HepG2 (cell line): ENCODE results near the gene SYNGR1. TPM values are rescaled to one million over a fixed set of nuclear protein-coding genes. Genes with fewer than 3 reads are reported as not detected.
"Not testable (repeated sequence)": the region's sequence is repeated elsewhere in the genome, so short reads cannot be mapped to it uniquely, and the experiment has no call there.

Experiments
- ATAC-seq: fragments of 200-7000 bp; cut with Tn5 transposase; 3 replicates; pipeline ENCODE4 v1.9.1; 2020; ENCODE audit warnings: mild to moderate bottlenecking, moderate library complexity
- BruUV-seq: library from RNA; stranded (reverse); fragments of 400-500 nt; replicated peaks from 2 replicates; lab custom pipeline; 2021; lab: Mats Ljungman, UMichigan
- CTCF ChIA-PET: fragments of 300-600 bp; formaldehyde crosslinking; extraction: SDS; loops from one replicate; lab custom pipeline; 2021; ENCODE audit warnings: low total read pairs, inconsistent platforms, low intra/inter-chr PET ratio; lab: Yijun Ruan, JAX
- POLR2A ChIA-PET: fragments of 350-600 bp; sonication (Branson Sonifier 250); formaldehyde crosslinking; loops from one replicate; lab custom pipeline; 2020; ENCODE audit warnings: antibody characterized with exemption, inconsistent platforms; lab: Yijun Ruan, JAX
- DNase-seq: peaks from one replicate; pipeline ENCODE4 v3.0.0-alpha.2; 2015; ENCODE audit warnings: low spot score
- FAIRE-seq: peaks from 3 replicates; lab custom pipeline; 2011; peaks lifted over from hg19 to GRCh38; lab: Jason Lieb, UNC
- H2AFZ ChIP-seq: one replicate; pipeline ENCODE4 v1.6.1; 2011; ENCODE audit warnings: low read length, inconsistent platforms
- H3K27ac ChIP-seq: fragments of 300-600 bp; 3 replicates; pipeline ENCODE4 v1.8.0; 2011; ENCODE audit warnings: mixed run types, mild to moderate bottlenecking, mixed read lengths, low read length, inconsistent platforms; ENCODE audit not compliant: insufficient read depth; ENCODE audit errors: extremely low read length
- H3K27me3 ChIP-seq, 2 experiments: fragments of 200-600 bp in 1 of 2; 2 replicates in 1 of 2; 3 replicates in 1 of 2; pipeline versions ENCODE4 v1.6.0 to v1.8.0; 2011; ENCODE audit warnings: low read length in 2 of 2, mild to moderate bottlenecking in 2 of 2, moderate library complexity in 2 of 2, inconsistent platforms in 1 of 2; ENCODE audit not compliant: insufficient read depth in 2 of 2, control insufficient read depth in 1 of 2
- H3K36me3 ChIP-seq, 2 experiments: fragments of 200-600 bp in 1 of 2; replicated peaks in 1 of 2; 2 replicates in 1 of 2; 3 replicates in 1 of 2; pipeline versions ENCODE4 v1.5.1 to v1.8.0; 2011; ENCODE audit warnings: low read length in 2 of 2, inconsistent platforms in 1 of 2; ENCODE audit not compliant: insufficient read depth in 2 of 2, control insufficient read depth in 1 of 2
- H3K4me1 ChIP-seq: 2 replicates; pipeline ENCODE4 v1.5.1; 2012; ENCODE audit warnings: low read length, inconsistent platforms; ENCODE audit not compliant: insufficient read depth
- H3K4me2 ChIP-seq: 2 replicates; pipeline ENCODE4 v1.6.0; 2011; ENCODE audit warnings: low read depth, low read length, inconsistent platforms
- H3K4me3 ChIP-seq, 3 experiments: fragments of 200-600 bp in 1 of 3; sonication (generic), shearing (Covaris generic) in 1 of 3; replicated peaks in 1 of 3; 2 replicates each; pipeline ENCODE4 v1.5.1; 2011 to 2016; ENCODE audit warnings: low read length in 3 of 3, inconsistent platforms in 2 of 3, low read depth in 2 of 3, mild to moderate bottlenecking in 2 of 3, control low read depth in 1 of 3, mixed read lengths in 1 of 3; ENCODE audit not compliant: insufficient read depth in 1 of 3
- H3K79me2 ChIP-seq: one replicate; pipeline ENCODE4 v1.6.1; 2011; ENCODE audit warnings: low read length, inconsistent platforms; ENCODE audit not compliant: insufficient read depth
- H3K9ac ChIP-seq: 2 replicates; pipeline ENCODE4 v1.6.0; 2011; ENCODE audit warnings: mild to moderate bottlenecking, low read depth, low read length, inconsistent platforms; ENCODE audit not compliant: insufficient read depth
- H3K9me3 ChIP-seq: 2 replicates; pipeline ENCODE4 v1.5.1; 2012; ENCODE audit warnings: mild to moderate bottlenecking, low read length
- H4K20me1 ChIP-seq: 2 replicates; pipeline ENCODE4 v1.6.0; 2011; ENCODE audit warnings: inconsistent platforms, mild to moderate bottlenecking, low read length, moderate library complexity; ENCODE audit not compliant: insufficient read depth
- ATF7 ChIP-seq, 2 experiments: fragments of 450-650 bp in 1 of 2; sonication (generic) in 1 of 2; formaldehyde crosslinking in 1 of 2; IDR thresholded peaks; 2 replicates each; pipeline versions ENCODE4 v1.4.0 to v1.6.1; 2016 to 2020; ENCODE audit warnings: antibody characterized with exemption in 1 of 2, mild to moderate bottlenecking in 1 of 2, missing genetic modification reagents in 1 of 2
- HNF4G ChIP-seq, 2 experiments: sonication (generic) in 1 of 2; formaldehyde crosslinking in 1 of 2; IDR thresholded peaks; 2 replicates each; pipeline versions ENCODE4 v1.4.0 to v1.6.1; 2011 to 2020; ENCODE audit warnings: borderline replicate concordance in 2 of 2, low read depth in 2 of 2, mild to moderate bottlenecking in 2 of 2, low read length in 1 of 2, missing genetic modification reagents in 1 of 2, moderate library complexity in 1 of 2
- PRPF4 ChIP-seq: fragments of 200-400 bp; formaldehyde crosslinking; IDR thresholded peaks from 2 replicates; pipeline ENCODE4 v1.6.1; 2016; ENCODE audit warnings: low read length, low read depth; ENCODE audit not compliant: poor library complexity, severe bottlenecking
- TBL1XR1 ChIP-seq: fragments of 150-350 bp; IDR thresholded peaks from 2 replicates; pipeline ENCODE4 v1.6.1; 2014; ENCODE audit warnings: borderline replicate concordance, low read length; ENCODE audit not compliant: partially characterized antibody
- TFAP4 ChIP-seq: sonication (generic); IDR thresholded peaks from 2 replicates; pipeline ENCODE4 v1.6.1; 2016; ENCODE audit warnings: low read depth, borderline replicate concordance
- ZNF407 ChIP-seq: sonication (generic); formaldehyde crosslinking; IDR thresholded peaks from one replicate; pipeline ENCODE4 v1.5.1; 2020; ENCODE audit warnings: mild to moderate bottlenecking, missing genetic modification reagents; ENCODE audit errors: not compliant biosample characterization
- ZNF850 ChIP-seq: sonication (generic); formaldehyde crosslinking; conservative IDR thresholded peaks from 2 replicates; pipeline ENCODE4 v1.9.0; 2021; ENCODE audit warnings: mild to moderate bottlenecking, missing genetic modification reagents
- WGBS: methylation state at CpG from one replicate; pipeline ENCODE4 v1.1.6; 2017; ENCODE audit warnings: low lambda C conversion rate; 5-methylcytosine and 5-hydroxymethylcytosine counted together
- in situ Hi-C: cut with HindIII; loops from 2 replicates; pipeline ENCODE4 v1.10.0; 2017; ENCODE audit warnings: low pct_unique_long_range_greater_than_20kb; ENCODE audit not compliant: extremely low pct_ligation_motif_present
- intact Hi-C: fragments of 100-400 bp; cut with micrococcal nuclease; formaldehyde crosslinking; loops from one replicate; pipeline ENCODE4 v1.10.0; 2022; ENCODE audit not compliant: unreplicated experiment
- polyA plus RNA-seq, 8 experiments: library from polyadenylated mRNA; depleted of rRNA in 3 of 8; stranded (reverse) in 7 of 8; unstranded in 1 of 8; fragments of >200 nt; fragmentation: Illumina TruSeq in 4 of 8; extraction: Trizol in 4 of 8; gene quantifications; 2 replicates each; pipeline versions ENCODE4 v1.2.1 to v1.2.3, GENCODE V29; 2011 to 2016; ENCODE audit warnings: low read depth in 4 of 8, missing spikeins in 1 of 8, mixed read lengths in 1 of 8; ENCODE audit not compliant: insufficient read depth in 1 of 8
- total RNA-seq, 5 experiments: library from RNA; depleted of rRNA; stranded (reverse); fragments of >200 nt; fragmentation: Illumina TruSeq; extraction: Trizol; gene quantifications; 2 replicates each; pipeline ENCODE4 v1.2.3, GENCODE V29; 2016; ENCODE audit warnings: low read depth in 1 of 5

SYNGR1 gene
- total and polyA plus RNA-seq, 2 of the 13 experiments (the other 11 are each of a cell fraction or from before 2014, with no cell fraction given), result 0.27 to 2.7 TPM

GRCh38 chr22:39355805-39356204 lies 6.0 kb downstream of the SYNGR1 start:
- CTCF ChIA-PET, H3K4me2 ChIP-seq, BruUV-seq, intact Hi-C loops, in situ Hi-C loops, H3K79me2 ChIP-seq, POLR2A ChIA-PET, H2AFZ ChIP-seq, ATAC-seq, H3K4me3 ChIP-seq, H3K9me3 ChIP-seq, H4K20me1 ChIP-seq, DNase-seq, H3K36me3 ChIP-seq, FAIRE-seq, H3K27ac ChIP-seq, H3K9ac ChIP-seq: not testable (repeated sequence)
- 83% methylated on average over 13 of the region's 14 CpGs for WGBS
- H3K27me3 ChIP-seq, result peaks cover 4 to 10% of the 10 kb centered on the region in 2 experiments
- peaks cover 17% of the 10 kb centered on the region; the same call in 1 of the 2 replicates for H3K4me1 ChIP-seq

GRCh38 chr22:39356464-39356863 lies 6.7 kb downstream of the SYNGR1 start:
- CTCF ChIA-PET, result no interaction called here

More at GRCh38 chr22:39356464-39356863, 6.7 kb downstream of the SYNGR1 start:
- H3K27ac ChIP-seq, result no peak overlapping the region
- no peaks in the 10 kb centered on the region for H4K20me1 ChIP-seq
- TF ChIP-seq PRPF4 (no peak), HNF4G (IDR thresholded peaks at IDR 0.05; ENCODE audit: borderline replicate concordance, low read depth, low read length) (no peak), HNF4G (CRISPR knock-in tag; IDR thresholded peaks at IDR 0.05; ENCODE audit: borderline replicate concordance, low read depth) (no peak), TBL1XR1 (no peak), ZNF407 (CRISPR knock-in tag) (no peak), ATF7 (IDR thresholded peaks at IDR 0.05) (no peak), ATF7 (CRISPR knock-in tag; IDR thresholded peaks at IDR 0.05) (no peak), ZNF850 (CRISPR knock-in tag) (no peak), TFAP4 (no peak)
- TF ChIP-seq, all 625 proteins: peak for 0
- Histone ChIP-seq H3K27me3 (peaks cover 0 to 4% of the 10 kb centered on the region in 2 experiments; a peak in 1 of 5 replicates), H2AFZ (no peak overlapping the region), H3K4me3 (no peak overlapping the region), H3K4me2 (no peak overlapping the region), H3K9me3 (no peaks in the 10 kb centered on the region), H3K79me2 (no peaks in the 10 kb centered on the region), H3K4me1 (peaks cover 21% of the 10 kb centered on the region; the same call in 1 of the 2 replicates), H3K36me3 (no peaks in the 10 kb centered on the region), H3K9ac (no peak overlapping the region)
- 61% methylated on average over 5 of the region's 5 CpGs for WGBS
- BruUV-seq, result no TSS peak
- FAIRE-seq (no peak), DNase-seq (no peak), ATAC-seq (no peak)
- in situ Hi-C loops (no loop called here), intact Hi-C loops (no loop called here)
- POLR2A ChIA-PET, result no interaction called here
